ENCODE measurements around the gene TK1. TPM values are rescaled to one million over a fixed set of nuclear protein-coding genes. Genes with fewer than 3 reads are reported as not detected.

TK1 gene
- total RNA-seq, 2 experiments from 2014 or later = 111 TPM

DNA sequence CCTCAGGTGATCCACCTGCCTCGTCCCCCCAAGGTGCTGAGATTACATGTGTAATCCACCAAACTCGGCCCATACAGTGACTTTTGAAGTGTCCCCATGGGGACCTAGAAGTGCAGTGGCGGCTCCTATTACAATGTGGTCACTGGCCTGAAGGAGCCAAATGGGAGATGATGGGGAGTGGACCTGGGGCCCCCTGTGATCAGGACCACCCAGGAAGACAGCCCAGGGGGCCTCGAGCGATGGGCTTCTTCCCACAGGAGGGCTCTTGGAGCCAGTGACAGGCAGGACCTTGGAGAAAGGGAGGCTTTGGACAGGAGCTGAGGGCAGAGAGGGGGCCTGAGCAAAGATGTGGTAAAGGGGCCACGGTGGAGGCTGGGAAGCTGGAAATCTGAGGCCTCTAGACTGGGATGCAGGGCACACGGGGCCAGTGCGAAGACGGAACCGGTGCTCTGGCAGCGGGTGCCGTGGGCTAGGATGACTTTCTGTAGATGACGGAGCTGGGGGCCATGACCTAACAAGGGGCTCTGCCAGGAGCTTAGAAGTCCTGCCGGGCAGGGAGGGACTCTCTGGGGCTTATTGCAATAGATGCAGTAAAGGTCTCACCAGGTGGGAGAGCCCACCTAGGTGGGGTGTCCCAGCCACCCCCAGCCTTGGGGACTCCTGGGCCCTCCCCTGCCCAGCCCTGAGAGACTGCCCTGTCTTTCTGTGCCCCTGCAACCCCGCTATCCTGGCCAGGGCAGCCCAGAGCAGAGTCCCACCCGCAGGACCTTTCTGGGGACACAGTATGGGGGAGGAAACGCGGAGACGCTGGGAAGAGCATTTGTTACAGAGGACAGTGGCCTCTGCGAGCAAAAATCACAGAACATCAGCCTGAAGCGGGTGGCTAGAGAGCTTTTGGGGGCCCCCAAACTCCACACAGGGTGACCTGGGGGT, 43.4 kb downstream of the TK1 start:
- ChIA-PET POLR2A (interaction anchor here (0.9 to 1.4 kb wide), 3 partner anchors 19 to 38 kb away, joined by 3 to 8 read pairs (median 4); no protein-coding TSS in a partner anchor), CTCF (interaction anchor here (1.2 to 1.7 kb wide), 4 partner anchors 8 to 108 kb away, joined by 3 to 7 read pairs (median 4); no protein-coding TSS in a partner anchor)

GRCh38 chr17:78142119-78142861, 44.6 kb downstream of the TK1 start:
- ChIA-PET CTCF (interaction anchor here (0.6 to 2.9 kb wide), 3 partner anchors 11 to 45 kb away, joined by 3 to 14 read pairs (median 4); partner anchors contain the start of genes AFMID and TK1), POLR2A (interaction anchor here (0.7 to 1.4 kb wide), 3 partner anchors 8 to 20 kb away, joined by 3 to 10 read pairs (median 4); no protein-coding TSS in a partner anchor)

DNA sequence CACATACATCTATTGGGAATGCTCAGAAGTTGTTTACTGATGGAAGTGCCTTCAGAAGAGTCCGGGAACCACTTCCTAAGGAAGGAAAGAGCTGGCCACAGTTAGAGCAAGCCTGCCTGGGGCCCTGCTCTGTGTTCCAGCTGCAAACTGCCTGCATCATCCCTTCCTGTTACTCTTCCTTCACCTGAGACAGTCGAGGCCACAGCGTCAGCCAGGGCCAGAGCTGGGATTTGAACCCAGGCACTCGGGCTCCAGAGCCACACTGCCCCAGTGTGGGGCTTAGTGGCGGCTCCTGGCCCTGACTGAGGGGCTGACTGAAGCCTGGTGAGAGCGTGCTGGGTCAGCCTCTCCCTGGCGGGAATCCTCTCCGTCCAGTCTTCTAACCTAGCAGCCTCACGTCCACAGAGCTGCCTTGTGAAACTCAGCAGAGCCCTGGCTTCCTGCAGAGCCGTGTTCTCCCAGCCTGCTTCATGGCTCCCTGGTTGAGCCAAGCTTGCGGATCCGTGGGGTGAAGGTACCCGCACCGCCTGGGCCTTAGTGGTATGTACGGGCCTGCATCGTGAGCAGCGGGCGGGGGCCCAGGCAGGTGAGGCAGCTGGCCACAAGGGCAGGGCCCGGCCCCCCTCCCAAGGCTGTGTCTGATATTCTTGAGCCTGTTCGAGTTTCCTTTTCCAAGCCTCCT, 45.3 kb downstream of the TK1 start:
- CTCF ChIA-PET = interaction anchor here (0.6 to 2.9 kb wide), 3 partner anchors 12 to 46 kb away, joined by 3 to 14 read pairs (median 4); partner anchors contain the start of genes AFMID and TK1
- POLR2A ChIA-PET = interaction anchor here (1.0 to 2.0 kb wide), 3 partner anchors 14 to 20 kb away, joined by 3 to 7 read pairs (median 4); no protein-coding TSS in a partner anchor

GRCh38 chr17:78140169-78141051, 46.4 kb downstream of the TK1 start:
- POLR2A ChIA-PET = interaction anchor here (0.6 to 2.0 kb wide), 7 partner anchors 10 to 52 kb away, joined by 3 to 7 read pairs (median 4); partner anchors contain the start of genes TK1 and TMC8
- CTCF ChIA-PET = interaction anchor here (0.6 to 7.9 kb wide), 5 partner anchors 14 to 1789 kb away, joined by 3 to 65 read pairs (median 4); partner anchors contain the start of gene TK1

- ChIA-PET CTCF (interaction anchor here (0.6 to 7.9 kb wide), 5 partner anchors 13 to 1788 kb away, joined by 3 to 65 read pairs (median 4); partner anchors contain the start of gene TK1), POLR2A (interaction anchor here (0.8 to 2.0 kb wide), 5 partner anchors 9 to 47 kb away, joined by 3 to 7 read pairs (median 5); partner anchors contain the start of genes TK1 and TMC8)
These were observed 47.0 kb downstream of the TK1 start for GRCh38 chr17:78139861-78140168.

- POLR2A ChIA-PET = interaction anchor here (1.1 to 1.5 kb wide), 3 partner anchors 8 to 13 kb away, joined by 6 read pairs; partner anchors contain the start of gene TMC8
- CTCF ChIA-PET = interaction anchor here (0.6 to 7.9 kb wide), 9 partner anchors 8 to 1895 kb away, joined by 3 to 68 read pairs (median 4); no protein-coding TSS in a partner anchor
These were observed 48.4 kb downstream of the TK1 start for GRCh38 chr17:78138204-78139060.

GRCh38 chr17:78137392-78138203, 49.3 kb downstream of the TK1 start:
- CTCF ChIA-PET = interaction anchor here (0.5 to 7.9 kb wide), 12 partner anchors 9 to 1896 kb away, joined by 3 to 68 read pairs (median 4); no protein-coding TSS in a partner anchor
- POLR2A ChIA-PET = interaction anchor here (1.1 to 1.5 kb wide), 3 partner anchors 7 to 12 kb away, joined by 6 read pairs; partner anchors contain the start of gene TMC8

DNA sequence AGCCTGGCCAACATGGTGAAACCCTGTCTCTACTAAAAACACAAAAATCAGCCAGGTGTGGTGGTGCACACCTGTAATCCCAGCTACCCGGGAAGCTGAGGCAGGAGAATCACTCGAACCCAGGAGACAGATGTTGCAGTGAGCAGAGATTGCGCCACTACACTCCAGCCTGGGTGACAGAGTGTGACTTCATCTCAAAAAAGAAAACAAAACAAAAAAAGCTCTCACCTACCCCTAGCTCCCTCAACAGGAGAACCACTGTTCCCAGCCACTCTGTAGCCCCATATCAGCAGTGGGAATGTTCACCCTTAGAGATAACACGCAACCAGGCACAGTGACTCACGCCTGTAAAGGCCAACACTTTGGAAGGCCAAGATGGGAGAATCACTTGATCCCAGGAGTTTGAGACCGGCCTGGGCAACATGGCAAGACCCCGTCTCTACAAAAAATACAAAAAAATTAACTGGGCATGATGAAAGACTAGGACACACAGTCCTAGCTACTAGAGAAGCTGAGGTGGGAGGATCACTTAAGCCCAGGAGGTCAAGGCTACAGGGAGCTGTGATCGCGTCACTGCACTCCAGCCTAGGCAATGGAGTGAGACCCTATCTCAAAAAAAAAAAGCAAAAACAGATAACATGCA, 50.9 kb downstream of the TK1 start:
- ChIA-PET CTCF (interaction anchor here (1.0 to 7.9 kb wide), 8 partner anchors 8 to 51 kb away, joined by 3 to 68 read pairs (median 8); partner anchors contain the start of genes AFMID and TK1), POLR2A (no interaction called here)

DNA sequence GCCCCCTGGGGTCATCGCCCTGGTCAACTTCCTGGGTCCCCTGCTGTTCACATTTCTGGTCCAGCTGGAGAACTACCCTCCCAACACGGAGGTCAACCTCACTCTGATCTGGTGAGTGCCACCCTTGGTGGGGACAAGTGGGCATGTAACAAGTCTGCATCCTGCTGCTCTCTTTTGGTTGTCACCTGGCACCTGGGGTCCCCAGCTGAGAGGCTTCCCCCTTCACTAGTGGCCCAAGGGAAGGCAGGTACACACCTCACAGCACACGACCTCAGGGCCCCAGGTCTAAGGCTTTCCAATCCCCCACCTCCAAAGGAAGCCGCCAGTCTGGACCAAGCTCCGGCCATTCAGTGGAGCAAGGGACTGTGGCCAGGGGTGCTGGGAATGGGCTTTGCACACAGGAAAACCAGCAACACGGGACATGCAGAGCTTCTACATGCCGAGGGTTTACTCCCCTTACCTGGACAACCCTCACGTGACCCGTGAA, 51.9 kb downstream of the TK1 start:
- POLR2A ChIA-PET = interaction anchor here (1.1 kb wide), 1 partner anchor 10 kb away, joined by 4 read pairs; no protein-coding TSS in a partner anchor

GRCh38 chr17:78133971-78134898, 52.6 kb downstream of the TK1 start:
- CTCF ChIA-PET = interaction anchor here (0.6 to 7.9 kb wide), 13 partner anchors 8 to 72 kb away, joined by 3 to 68 read pairs (median 4); partner anchors contain the start of genes AFMID and TK1
- POLR2A ChIA-PET = interaction anchor here (0.6 to 1.3 kb wide), 4 partner anchors 8 to 205 kb away, joined by 3 to 10 read pairs (median 6); no protein-coding TSS in a partner anchor

More for the DNA sequence above, 51.9 kb downstream of the TK1 start:
- CTCF ChIA-PET = interaction anchor here (0.6 to 7.9 kb wide), 12 partner anchors 9 to 71 kb away, joined by 3 to 68 read pairs (median 4); partner anchors contain the start of genes AFMID and TK1

- ChIA-PET POLR2A (interaction anchor here (0.6 to 1.3 kb wide), 3 partner anchors 9 to 206 kb away, joined by 3 to 10 read pairs (median 7); no protein-coding TSS in a partner anchor), CTCF (interaction anchor here (0.6 to 7.9 kb wide), 5 partner anchors 7 to 20 kb away, joined by 3 to 68 read pairs (median 6); no protein-coding TSS in a partner anchor)
These were observed 53.5 kb downstream of the TK1 start for GRCh38 chr17:78133179-78133951.

GRCh38 chr17:78132767-78133178, 54.1 kb downstream of the TK1 start:
- POLR2A ChIA-PET = no interaction called here

More at GRCh38 chr17:78132767-78133178, 54.1 kb downstream of the TK1 start:
- CTCF ChIA-PET = interaction anchor here (7.9 kb wide), 1 partner anchor 20 kb away, joined by 65 read pairs; no protein-coding TSS in a partner anchor
